H1 (cell line): Measurements from ENCODE around the gene LRCH1. TPM values are rescaled to one million over a fixed set of nuclear protein-coding genes. Genes with fewer than 3 reads are reported as not detected.

ENCODE experiments used
- CHD2 ChIP-seq: IDR thresholded peaks from 2 replicates; pipeline ENCODE4 v1.6.1; 2012; ENCODE audit warnings: low read length, improper control_type of control experiment
- CHD7 ChIP-seq: fragments of 300-600 bp; sonication (generic); IDR thresholded peaks from 2 replicates; pipeline ENCODE4 v1.7.1; 2012; ENCODE audit warnings: low read length, moderate library complexity, mild to moderate bottlenecking, inconsistent platforms; ENCODE audit not compliant: insufficient replicate concordance
- EZH2 ChIP-seq: fragments of 200-600 bp; sonication (generic); IDR thresholded peaks from 2 replicates; pipeline ENCODE4 v1.7.1; 2012; ENCODE audit warnings: low read depth, mild to moderate bottlenecking, moderate library complexity, low read length, inconsistent platforms; ENCODE audit not compliant: severe bottlenecking
- SIN3A ChIP-seq, 2 experiments: IDR thresholded peaks in 1 of 2; conservative IDR thresholded peaks in 1 of 2; 2 replicates each; pipeline ENCODE4 v1.6.1; 2011 to 2012; ENCODE audit warnings: low read length in 2 of 2, improper control_type of control experiment in 1 of 2, low read depth in 1 of 2, mild to moderate bottlenecking in 1 of 2
- polyA plus RNA-seq, 7 experiments: library from polyadenylated mRNA; depleted of rRNA in 3 of 7; stranded (reverse) in 5 of 7; unstranded in 2 of 7; fragments of >200 nt in 5 of 7; fragments of 200-250 nt in 2 of 7; gene quantifications; 1 replicate in 5 of 7; 2 replicates in 1 of 7; 4 replicates in 1 of 7; pipeline versions ENCODE4 v1.2.1 to v1.2.3, GENCODE V29; 2011 to 2013; ENCODE audit warnings: missing spikeins in 2 of 7, mixed read lengths in 2 of 7
- total RNA-seq: library from RNA; stranded (reverse); fragmentation: NEBNext Ultra II Directional; extraction: Animal tissue kit (Norgen Biotek cat#: 25700); gene quantifications from 2 replicates; pipeline ENCODE4 v1.2.1, GENCODE V29; 2021

LRCH1 gene
- total and polyA plus RNA-seq, 2 of the 8 experiments (the other 6 are each of a cell fraction or from before 2014, with no cell fraction given): 3.0 to 10.1 TPM

DNA sequence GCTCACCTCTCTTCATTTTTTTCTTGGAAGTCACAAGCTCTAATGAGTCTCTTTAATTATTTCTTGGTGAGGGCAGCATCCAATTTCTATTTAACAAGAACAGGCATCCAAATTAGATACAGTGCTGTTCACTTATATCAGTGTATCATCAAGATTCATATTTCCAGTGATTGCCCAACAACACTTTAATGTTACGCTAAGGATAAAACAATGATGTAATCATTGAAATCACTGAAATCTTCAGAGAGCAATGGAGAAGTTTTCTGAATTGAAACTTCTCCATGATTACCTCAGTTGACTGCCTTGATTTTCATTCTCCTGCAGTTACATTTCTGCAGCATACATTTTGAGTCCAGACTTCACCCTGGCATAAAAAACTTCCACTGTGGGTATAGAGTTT is 17.1 kb upstream of the LRCH1 start (continued):
- no peak for TF ChIP-seq EZH2
- no peak for TF ChIP-seq SIN3A (conservative IDR thresholded peaks at IDR 0.05 in 1 of 2, IDR thresholded peaks at IDR 0.05 in 1 of 2; ENCODE audit: low read depth in 1 of 2, low read length in 2 of 2)
- no peak for TF ChIP-seq CHD7
- no peak for TF ChIP-seq CHD2
